Kidney epithelial cell (primary cell): Measurements from ENCODE around the gene RTP5. TPM values are rescaled to one million over a fixed set of nuclear protein-coding genes. Genes with fewer than 3 reads are reported as not detected.
"Not testable (repeated sequence)": the region's sequence is repeated elsewhere in the genome, so short reads cannot be mapped to it uniquely, and the experiment has no call there.

Experiments
- DNase-seq: peaks from one replicate; pipeline ENCODE4 v3.0.0-alpha.2; 2010; ENCODE audit warnings: low read depth
- H3K27me3 ChIP-seq: 2 replicates; pipeline ENCODE4 v1.6.0; 2011; ENCODE audit warnings: low read length; ENCODE audit not compliant: control insufficient read depth, insufficient read depth
- H3K36me3 ChIP-seq: 2 replicates; pipeline ENCODE4 v1.5.1; 2011; ENCODE audit warnings: low read length; ENCODE audit not compliant: control insufficient read depth, insufficient read depth
- H3K4me3 ChIP-seq: 2 replicates; pipeline ENCODE4 v1.5.1; 2011; ENCODE audit warnings: low read depth, mild to moderate bottlenecking, control low read depth, low read length
- total RNA-seq: library from RNA; depleted of rRNA; stranded (reverse); fragments of >200 nt; gene quantifications from 2 replicates; pipeline ENCODE4 v1.2.3, GENCODE V29; 2015
- TF ChIP-seq, protein P1 (sequence below): IDR thresholded peaks from 2 replicates; pipeline ENCODE4 v1.5.1; 2011; ENCODE audit warnings: mild to moderate bottlenecking, moderate library complexity, low read length, control low read depth, inconsistent platforms; ENCODE audit not compliant: insufficient read depth, poor library complexity, severe bottlenecking

RTP5 gene
- total RNA-seq, 1 donor from 2014 or later = not detected

DNA sequence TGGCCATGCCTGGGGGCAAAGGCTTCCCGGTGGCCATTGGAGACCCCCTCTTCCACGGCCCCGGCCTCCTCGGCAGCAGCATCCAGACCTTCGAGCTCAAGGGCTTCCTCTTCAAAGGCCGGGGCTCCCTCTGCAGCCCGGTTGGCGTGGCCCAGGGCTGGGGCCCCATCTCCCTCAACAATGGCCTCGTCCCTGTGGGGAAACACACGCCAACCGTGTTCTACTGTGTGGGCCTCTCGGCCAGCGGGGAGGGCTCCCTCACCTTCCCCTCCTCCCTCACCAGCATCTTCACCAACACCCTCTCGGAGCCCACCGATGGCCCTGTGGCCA is 2.7 kb downstream of the RTP5 start:
- H3K4me3 ChIP-seq = no peak overlapping the region
- TF ChIP-seq, protein P1, sequence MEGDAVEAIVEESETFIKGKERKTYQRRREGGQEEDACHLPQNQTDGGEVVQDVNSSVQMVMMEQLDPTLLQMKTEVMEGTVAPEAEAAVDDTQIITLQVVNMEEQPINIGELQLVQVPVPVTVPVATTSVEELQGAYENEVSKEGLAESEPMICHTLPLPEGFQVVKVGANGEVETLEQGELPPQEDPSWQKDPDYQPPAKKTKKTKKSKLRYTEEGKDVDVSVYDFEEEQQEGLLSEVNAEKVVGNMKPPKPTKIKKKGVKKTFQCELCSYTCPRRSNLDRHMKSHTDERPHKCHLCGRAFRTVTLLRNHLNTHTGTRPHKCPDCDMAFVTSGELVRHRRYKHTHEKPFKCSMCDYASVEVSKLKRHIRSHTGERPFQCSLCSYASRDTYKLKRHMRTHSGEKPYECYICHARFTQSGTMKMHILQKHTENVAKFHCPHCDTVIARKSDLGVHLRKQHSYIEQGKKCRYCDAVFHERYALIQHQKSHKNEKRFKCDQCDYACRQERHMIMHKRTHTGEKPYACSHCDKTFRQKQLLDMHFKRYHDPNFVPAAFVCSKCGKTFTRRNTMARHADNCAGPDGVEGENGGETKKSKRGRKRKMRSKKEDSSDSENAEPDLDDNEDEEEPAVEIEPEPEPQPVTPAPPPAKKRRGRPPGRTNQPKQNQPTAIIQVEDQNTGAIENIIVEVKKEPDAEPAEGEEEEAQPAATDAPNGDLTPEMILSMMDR = no peak
- no peaks in the 10 kb centered on the region for H3K36me3 ChIP-seq
- peaks cover 22% of the 10 kb centered on the region for H3K27me3 ChIP-seq
- no peak for DNase-seq

DNA sequence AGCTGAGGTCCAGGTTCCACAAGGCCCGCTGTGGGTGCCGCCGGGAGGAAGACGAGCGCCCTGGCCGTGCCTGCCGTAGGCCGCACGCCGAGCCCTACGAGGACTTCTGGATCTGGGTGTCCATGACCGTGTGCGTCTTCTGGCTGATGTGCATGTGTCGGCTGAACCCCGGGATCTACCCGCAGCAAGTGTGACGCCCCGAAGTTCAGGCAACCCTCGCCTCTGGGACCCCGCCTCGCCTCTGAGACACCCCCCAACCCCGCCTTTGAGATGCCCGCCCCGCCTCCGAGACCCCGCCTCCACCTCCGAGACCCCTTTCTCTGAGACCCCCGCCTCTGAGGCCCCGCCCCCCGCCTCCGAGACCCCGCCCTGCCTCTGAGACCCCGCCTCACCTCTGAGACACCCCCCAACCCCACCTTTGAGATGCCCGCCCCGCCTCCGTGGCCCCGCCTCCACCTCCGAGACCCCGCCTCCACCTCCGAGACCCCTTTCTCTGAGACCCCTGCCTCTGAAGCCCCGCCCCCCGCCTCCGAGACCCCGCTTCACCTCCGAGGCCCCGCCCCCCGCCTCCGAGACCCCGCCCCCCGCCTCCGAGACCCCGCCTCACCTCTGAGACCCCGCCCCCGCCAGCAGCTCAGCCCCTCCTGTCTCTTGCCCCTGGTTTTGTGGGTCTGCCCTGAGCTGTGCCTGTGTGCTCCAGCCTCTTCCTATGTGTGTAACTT is 3.7 kb downstream of the RTP5 start:
- H3K36me3 ChIP-seq = no peaks in the 10 kb centered on the region
- no peak for DNase-seq
- H3K27me3 ChIP-seq = peaks cover 13% of the 10 kb centered on the region
- TF ChIP-seq, protein P1 = no peak
- no peak overlapping the region for H3K4me3 ChIP-seq

DNA sequence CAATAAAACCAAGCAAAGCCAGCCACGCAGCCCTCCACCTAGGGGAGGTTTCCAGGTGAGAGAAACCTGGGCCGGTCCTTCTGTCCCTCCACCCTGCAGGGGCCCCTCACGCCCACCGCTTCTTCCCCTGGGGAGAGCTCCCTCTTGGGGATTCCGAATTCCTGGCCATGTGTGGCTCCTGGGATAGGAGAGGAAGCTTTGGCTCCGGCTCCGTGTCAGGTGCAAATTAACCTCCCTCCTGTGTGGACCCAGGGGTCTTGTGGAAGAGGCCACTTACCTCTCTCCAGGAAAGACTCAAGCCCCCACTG is 4.2 kb downstream of the RTP5 start:
- TF ChIP-seq, protein P1 = no peak
- H3K27me3 ChIP-seq = peaks cover 11% of the 10 kb centered on the region

DNA sequence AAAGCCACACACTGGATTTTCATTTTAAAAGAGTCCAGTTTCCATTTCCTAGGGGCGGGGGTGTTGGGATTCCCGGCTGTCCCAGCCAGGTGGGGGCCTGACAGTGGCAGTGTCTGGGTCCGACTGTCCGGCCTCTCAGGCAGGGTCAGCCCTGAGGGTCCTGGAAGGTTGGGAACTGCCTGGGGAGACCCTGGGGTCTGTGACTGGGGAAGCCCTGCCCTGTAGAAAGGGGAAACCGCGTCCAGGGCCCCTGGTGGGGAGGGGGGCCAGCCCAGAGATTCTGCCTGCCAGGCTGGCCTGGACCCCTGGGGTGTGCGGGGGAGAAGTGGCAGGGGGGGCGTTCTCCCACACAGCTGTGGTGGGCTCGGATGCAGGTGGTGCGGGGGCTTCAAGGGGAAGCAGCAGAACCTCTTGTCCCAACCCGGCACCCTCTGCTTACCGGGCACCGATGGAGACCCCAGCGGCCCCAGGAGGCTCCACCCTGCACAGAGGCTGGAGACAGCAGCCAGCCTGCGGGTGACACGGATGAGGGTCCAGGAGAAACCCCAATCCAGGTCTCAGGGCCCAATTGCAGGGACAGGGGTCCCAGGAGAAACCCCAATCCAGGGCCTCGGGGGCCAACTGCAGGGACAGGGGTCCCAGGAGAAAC is 4.9 kb downstream of the RTP5 start:
- no peak overlapping the region for H3K4me3 ChIP-seq
- H3K36me3 ChIP-seq = no peaks in the 10 kb centered on the region
- H3K27me3 ChIP-seq = peaks cover 10% of the 10 kb centered on the region
- DNase-seq = no peak
- TF ChIP-seq, protein P1 = no peak

More for the DNA sequence above, 4.2 kb downstream of the RTP5 start:
- no peaks in the 10 kb centered on the region for H3K36me3 ChIP-seq
- DNase-seq = no peak
- H3K4me3 ChIP-seq = no peak overlapping the region

DNA sequence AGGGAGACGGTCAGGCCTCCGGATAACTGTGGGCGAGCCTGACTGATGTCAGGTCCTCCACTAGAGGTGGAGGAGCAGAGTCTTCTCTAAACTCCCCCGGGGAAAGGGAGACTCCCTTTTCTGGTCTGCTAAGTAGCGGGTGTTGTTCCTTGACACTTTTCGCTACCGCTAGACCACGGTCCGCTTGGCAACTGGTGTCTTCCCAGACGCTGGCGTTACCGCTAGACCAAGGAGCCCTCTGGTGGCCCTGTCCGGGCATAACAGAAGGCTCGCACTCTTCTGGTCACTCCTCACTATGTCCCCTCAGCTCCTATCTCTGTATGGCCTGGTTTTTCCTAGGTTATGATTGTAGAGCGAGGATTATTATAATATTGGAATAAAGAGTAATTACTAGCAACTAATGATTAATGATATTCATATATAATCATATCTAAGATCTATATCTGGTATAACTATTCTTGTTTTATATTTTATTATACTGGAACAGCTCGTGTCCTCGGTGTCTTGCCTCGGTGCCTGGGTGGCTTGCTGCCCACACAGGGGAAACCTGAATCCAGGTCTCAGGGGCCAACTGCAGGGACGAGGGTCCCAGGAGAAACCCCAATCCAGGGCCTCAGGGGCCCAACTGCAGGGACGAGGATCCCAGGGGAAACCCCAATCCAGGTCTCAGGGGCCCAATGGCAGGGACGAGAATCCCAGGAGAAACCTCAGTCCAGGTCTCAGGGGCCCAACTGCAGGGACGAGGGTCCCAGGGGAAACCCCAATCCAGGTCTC is 6.4 kb downstream of the RTP5 start:
- not testable (repeated sequence) for H3K4me3 ChIP-seq, DNase-seq, H3K36me3 ChIP-seq

DNA sequence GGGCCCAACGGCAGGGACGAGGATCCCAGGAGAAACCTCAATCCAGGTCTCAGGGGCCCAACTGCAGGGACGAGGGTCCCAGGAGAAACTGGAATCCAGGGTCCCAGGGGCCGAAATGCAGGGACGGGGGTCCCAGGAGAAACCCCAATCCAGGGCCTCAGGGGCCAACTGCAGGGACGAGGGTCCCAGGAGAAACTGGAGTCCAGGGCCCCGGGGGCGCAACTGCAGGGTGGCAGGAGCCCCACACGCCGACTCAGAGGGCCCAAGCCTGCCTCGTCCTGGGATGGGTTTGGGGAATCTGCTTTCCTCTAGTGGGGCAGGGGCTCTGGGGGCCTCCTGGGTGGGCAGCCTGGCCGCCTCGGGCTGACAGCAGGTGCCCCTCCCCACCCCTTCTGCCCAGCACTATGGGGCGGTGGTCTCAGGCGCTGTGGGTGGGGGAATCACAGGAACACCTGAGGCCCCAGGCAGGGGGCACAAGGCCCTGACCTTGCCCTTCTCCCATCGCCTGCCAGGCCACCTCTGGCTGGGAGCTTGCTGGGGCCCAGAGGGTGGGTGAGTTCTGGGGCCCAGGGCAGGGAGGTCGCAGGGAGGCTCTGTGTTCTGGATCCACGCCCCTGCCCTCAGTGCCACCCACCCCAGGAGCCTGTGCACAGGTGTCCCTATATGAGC is 7.1 kb downstream of the RTP5 start:
- DNase-seq = no peak
- TF ChIP-seq, protein P1 = no peak
- H3K27me3 ChIP-seq = no peaks in the 10 kb centered on the region

More for the DNA sequence above, 6.4 kb downstream of the RTP5 start:
- not testable (repeated sequence) for H3K27me3 ChIP-seq

More for the DNA sequence above, 7.1 kb downstream of the RTP5 start:
- Histone ChIP-seq H3K36me3 (no peaks in the 10 kb centered on the region), H3K4me3 (no peak overlapping the region)
